GM15510 (cell line): ENCODE results near the gene ADAMTSL2.

Source experiments
- POLR2A ChIP-seq: IDR thresholded peaks from 3 replicates; pipeline ENCODE4 v1.6.1; 2011; ENCODE audit warnings: borderline replicate concordance; ENCODE audit not compliant: insufficient read length; ENCODE audit errors: extremely low read depth

ADAMTSL2 gene

DNA sequence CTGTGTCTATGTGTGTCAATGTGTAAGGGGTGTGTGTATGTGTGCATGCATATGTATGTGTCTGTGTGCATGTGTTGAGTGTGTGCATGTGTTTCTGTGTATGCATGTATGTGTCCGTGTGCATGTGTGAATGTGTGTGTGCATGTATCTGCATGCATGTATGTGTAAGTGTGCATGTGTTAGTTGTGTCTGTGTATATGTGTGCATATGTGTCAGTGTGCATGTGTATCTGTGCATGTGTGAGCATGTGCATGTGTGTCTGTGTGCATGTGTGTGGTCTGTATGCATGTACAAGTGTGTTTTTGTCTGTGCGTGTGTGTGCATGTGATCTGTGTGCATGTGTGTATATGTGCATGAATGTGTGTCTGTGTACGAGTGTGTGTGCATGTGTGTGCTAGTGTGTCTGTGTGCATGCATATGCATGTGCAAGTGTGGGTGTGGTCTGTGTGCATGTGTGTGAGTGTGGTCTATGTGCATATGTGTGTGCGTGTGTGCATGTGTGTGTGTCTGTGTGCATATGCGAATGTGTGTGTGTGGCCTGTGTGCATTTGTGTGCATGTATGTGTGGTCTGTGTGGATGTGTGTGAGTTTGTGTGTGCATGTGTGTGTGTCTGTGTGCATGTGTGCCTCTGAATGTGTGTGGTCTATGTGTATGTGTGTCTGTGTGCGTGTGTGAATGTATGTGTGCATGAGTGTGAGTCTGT, 65.1 kb downstream of the ADAMTSL2 start:
- no peak for TF ChIP-seq POLR2A

DNA sequence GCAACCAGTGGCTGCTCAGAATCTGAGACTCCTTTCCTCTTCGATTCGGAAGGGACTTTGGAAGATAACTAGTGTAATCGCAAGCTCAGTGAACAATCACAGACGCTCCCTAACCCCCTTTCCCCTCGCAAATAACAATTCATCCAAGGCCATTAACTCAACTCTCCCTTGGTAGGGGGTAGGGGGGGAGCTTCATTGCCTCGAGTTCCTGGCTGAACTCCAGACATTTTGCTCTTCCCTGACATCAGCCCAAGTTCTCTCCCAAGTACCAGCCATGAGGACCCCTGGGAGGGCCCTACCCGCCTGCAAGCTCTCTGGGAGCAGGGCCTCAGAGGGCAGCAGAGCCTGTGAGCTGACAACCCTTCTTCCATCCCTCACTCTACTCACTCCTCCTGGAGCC, 66.2 kb downstream of the ADAMTSL2 start:
- no peak for TF ChIP-seq POLR2A

- no peak for TF ChIP-seq POLR2A
These were observed 67.2 kb downstream of the ADAMTSL2 start for GRCh38 chr9:133601746-133602145.

DNA sequence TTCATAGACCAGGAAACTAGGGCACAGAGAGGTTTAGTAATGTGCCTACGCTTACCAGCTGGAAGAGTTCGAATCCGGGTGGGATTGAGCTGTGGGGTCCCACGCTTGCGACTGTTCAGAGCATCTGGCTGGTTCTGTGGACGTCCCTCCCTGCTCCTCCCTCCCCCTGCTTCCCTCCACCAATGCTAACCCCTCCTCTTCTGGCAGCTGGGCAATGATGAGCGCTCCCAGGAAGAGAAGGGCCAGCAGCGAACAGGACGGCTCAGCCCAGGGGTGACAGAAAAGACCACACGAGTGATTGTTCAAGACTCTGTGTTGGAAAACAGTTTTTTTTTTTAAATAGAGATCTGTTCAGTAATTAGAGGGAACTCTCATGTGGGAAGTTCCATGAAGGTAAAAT, 67.8 kb downstream of the ADAMTSL2 start:
- TF ChIP-seq POLR2A: no peak

- no peak for TF ChIP-seq POLR2A
These were observed 68.8 kb downstream of the ADAMTSL2 start for GRCh38 chr9:133603135-133603927.

DNA sequence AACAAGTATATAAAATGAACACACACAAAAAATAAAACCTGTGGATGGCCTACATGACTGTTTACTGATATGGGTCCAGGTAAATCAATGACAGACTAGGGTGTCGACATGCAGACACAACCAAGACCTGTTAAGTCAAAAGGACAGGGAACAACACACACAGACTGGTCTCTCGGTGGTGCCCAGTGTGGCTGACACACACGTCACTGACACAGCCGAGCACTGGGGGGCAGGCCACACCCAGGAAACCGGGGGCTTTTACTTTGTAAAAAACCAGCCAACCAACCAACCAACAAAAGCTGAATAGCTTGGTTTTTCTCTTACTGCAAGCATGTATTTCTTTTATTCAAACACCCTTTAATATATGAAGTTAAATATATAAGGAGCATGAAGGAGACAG, 69.7 kb downstream of the ADAMTSL2 start:
- no peak for TF ChIP-seq POLR2A

GRCh38 chr9:133604856-133605255, 70.4 kb downstream of the ADAMTSL2 start:
- no peak for TF ChIP-seq POLR2A

DNA sequence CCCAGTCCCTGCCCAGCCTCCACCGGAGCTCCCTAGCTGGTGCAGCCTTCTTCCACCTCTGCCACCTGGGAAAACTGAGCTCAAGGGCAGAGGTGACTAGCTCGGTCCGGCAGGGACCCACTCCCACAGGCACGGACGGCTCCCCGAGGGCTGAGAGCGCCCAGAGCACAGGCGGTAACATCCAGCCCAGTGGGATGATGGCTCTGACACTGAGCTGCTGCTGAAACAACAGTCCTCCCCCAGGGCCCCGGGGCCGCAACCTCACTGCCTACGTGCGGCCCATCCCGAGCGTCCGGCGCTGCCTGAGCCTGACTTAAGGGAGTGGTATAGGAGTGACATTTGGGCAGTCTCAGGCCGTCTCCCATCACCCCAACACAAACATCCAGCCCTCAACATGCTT, 70.9 kb downstream of the ADAMTSL2 start:
- TF ChIP-seq POLR2A: no peak

- TF ChIP-seq POLR2A: no peak
These were observed 71.6 kb downstream of the ADAMTSL2 start for GRCh38 chr9:133605856-133606707.

DNA sequence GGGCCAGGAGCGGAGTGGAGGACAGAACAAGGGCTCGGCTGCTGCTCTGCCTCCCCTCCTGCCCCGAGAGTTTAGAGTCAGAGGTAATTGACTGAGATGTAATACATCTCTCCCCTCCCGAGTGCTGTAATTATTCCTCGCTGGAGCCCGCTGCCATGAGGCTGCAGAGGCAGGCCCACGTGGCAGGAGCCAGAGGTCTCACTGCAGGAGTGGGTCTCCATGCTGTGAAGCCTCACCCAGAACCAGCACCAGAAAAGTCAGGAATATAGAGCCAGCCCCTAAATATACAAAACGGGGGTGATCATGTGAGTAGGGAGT, 72.2 kb downstream of the ADAMTSL2 start:
- TF ChIP-seq POLR2A: no peak

DNA sequence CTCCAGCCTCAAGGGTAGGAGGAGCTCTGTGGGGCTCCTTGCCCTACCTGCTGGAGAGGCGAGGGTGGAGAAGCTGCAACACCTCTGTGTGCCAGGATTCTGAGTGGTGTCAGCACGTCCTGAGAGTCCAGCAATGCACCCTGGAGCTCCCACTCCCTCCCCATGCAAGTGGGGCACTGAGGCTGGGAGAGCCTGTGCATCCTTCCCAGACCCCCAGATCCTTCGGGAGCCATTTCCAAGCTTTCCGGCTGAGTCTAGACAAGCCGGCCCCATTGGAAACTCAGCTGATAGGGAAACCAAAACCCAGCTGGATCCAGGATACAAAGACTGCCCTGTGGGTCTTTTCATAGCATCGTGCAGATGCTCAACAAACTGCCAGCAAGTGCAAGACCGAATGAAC, 72.9 kb downstream of the ADAMTSL2 start:
- TF ChIP-seq POLR2A: no peak

DNA sequence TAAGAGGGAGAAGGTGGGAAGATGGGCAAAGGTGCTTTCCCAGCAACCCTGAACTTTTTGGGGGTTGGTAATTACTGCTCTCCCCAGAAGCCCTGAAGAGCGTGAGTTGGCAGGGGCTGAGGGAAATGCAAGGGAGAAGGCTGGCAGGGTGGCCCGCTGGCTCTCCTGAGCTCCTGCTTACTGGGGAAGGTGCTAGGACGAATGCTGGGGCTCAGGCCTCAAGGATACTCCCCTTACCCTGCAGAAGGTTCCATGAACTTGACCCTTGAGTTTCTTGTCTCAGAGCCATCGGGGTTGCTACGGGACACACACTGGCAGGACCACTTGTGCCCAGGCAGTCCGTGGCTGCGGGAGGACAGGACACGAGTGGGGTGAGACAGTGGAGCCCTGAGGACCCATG, 73.5 kb downstream of the ADAMTSL2 start:
- TF ChIP-seq POLR2A: no peak

- TF ChIP-seq POLR2A: no peak
These were observed 73.9 kb downstream of the ADAMTSL2 start for GRCh38 chr9:133608382-133608781.

GRCh38 chr9:133608889-133609288, 74.4 kb downstream of the ADAMTSL2 start:
- TF ChIP-seq POLR2A: no peak
